D721Med (cell line): Measurements from ENCODE around the gene LGI4.

ENCODE experiments used
- DNase-seq: peaks from one replicate; pipeline ENCODE4 v3.0.0; 2011; ENCODE audit warnings: low spot score; ENCODE audit not compliant: insufficient read length
- FAIRE-seq: peaks from 2 replicates; lab custom pipeline; 2011; peaks lifted over from hg19 to GRCh38; lab: Jason Lieb, UNC
- CTCF ChIP-seq: IDR thresholded peaks from 2 replicates; pipeline ENCODE4 v1.5.1; 2012; ENCODE audit warnings: mild to moderate bottlenecking, control low read depth; ENCODE audit not compliant: insufficient read depth; ENCODE audit errors: missing control alignments

LGI4 gene

DNA sequence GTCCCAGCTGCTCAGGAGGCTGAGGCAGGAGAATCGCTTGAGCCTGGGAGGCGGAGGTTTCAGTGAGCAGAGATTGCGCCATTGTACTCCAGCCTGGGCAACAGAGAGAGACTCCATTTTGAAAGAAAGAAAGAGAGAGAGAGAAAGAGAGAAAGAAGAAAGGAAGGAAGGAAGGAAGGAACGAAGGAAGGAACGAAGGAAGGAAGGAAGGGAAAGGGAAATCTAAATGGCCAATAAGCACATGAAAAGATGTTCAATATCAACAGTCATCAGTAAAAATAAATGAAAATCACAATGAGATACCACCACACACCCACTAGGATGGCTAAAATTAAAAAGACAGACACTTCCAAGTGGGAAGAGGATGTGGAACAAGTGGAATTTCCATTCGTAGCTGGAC is 39.4 kb upstream of the LGI4 start:
- no peak for TF ChIP-seq CTCF
- no peak for FAIRE-seq
- no peak for DNase-seq

DNA sequence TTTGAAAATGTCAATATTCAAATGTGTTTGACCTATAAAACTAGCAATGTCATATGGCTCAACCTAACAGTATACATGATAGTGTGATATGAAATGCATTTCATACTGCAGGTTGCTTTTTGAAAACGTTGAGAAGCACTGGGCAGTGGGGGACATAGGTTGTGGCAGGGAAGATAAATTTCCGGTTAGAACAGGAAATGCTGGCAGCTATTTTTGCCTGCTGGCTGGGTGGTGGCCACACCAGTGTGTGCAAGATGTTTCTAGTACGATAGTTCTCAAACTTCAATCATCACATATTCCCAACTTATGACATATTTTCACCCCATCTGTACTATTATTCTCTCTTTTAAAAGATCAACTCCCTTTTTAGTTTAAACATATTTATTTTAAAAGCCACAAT is 36.9 kb upstream of the LGI4 start:
- no peak for FAIRE-seq
- TF ChIP-seq CTCF = no peak
- DNase-seq = no peak

DNA sequence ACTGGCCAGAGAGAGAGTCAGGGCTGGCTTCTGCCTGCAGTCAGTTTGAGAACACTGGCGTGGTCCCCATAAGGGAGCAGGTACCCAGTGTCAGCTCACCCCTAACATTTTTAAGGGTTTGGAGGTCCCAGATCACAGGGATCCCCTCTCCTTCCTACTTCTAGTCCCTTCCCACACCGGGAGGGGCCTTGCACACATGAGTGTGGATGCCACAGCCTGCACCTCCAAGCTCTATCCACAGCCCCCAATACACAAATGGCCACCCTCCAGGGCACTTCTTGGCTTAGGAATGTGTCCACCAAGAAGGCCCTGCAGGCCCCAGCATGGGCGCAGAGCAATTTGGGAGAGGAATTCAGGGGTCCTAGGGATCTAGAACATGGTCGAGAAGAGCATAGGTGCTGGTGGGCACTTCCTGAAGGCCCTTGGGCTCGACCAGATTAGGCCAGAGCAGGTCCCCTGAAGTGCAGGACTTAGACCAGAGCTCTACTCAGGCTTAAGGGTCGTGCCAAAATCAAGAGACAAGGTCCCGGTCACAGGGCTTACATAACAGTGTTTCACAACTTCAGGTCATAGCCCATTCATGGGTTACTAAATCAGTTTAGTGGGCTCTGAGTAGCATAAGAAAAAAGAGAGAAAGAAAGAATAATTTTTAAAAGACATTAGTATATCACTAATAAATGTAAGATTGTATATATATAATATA is 35.7 kb upstream of the LGI4 start:
- DNase-seq (no peak), FAIRE-seq (no peak)
- TF ChIP-seq CTCF = no peak

- no peak for TF ChIP-seq CTCF
- DNase-seq (no peak), FAIRE-seq (no peak)
Observed at GRCh38 chr19:35169221-35169995, 34.5 kb upstream of the LGI4 start.

- TF ChIP-seq CTCF = no peak
- DNase-seq (no peak), FAIRE-seq (no peak)
Observed at GRCh38 chr19:35168196-35168595, 33.3 kb upstream of the LGI4 start.

- no peak for FAIRE-seq
- no peak for TF ChIP-seq CTCF
- DNase-seq = no peak
Observed at GRCh38 chr19:35167251-35168119, 32.6 kb upstream of the LGI4 start.
